NCI-H510A treated with DMSO at 0.1 percent for 48 hours (cell line): Measurements from ENCODE around the gene FBXL3.

Source experiments
- DNase-seq: peaks from one replicate; lab custom pipeline; 2025; lab: John Stamatoyannopoulos, UW

FBXL3 gene, protein sequence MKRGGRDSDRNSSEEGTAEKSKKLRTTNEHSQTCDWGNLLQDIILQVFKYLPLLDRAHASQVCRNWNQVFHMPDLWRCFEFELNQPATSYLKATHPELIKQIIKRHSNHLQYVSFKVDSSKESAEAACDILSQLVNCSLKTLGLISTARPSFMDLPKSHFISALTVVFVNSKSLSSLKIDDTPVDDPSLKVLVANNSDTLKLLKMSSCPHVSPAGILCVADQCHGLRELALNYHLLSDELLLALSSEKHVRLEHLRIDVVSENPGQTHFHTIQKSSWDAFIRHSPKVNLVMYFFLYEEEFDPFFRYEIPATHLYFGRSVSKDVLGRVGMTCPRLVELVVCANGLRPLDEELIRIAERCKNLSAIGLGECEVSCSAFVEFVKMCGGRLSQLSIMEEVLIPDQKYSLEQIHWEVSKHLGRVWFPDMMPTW

DNA sequence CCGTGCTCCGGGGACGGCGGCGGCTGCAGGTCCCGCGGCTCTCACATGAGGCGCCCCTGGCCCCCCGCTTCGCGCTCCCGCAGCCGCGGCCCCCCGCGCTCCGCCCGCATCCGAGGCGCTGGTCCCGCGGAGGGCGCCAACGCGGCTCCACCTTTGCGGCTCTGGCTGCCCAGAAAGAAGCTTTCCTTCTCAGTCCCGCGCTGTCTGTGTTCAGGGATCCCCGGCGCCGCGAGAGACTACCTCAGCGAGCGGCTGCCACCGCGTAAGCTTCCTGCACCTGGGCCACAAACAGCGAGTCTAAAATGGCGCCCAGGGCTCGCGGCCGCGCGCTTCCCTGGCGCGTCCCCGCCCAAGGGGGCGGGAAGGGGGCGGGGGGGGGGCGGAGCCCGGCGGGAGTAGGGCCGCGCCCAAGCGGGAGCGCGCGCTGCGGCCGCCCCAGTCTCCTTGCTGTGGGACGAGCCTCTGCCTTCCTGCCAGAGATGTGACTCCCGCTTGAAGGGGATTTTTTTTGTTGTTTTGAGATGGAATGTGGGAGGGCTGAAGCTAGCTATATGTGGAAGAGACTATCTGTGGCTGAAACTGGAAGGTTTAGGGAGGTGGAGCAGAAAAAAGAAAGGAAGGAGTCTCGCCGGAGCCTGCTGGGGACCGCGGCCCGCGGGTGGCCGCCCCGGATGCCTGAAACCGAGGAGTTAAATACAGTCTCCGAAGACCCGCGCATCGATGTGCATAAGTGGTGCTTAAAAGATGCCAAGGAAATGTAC, at the start of gene FBXL3:
TSS of gene FBXL3 (minus strand) at position 299 of the 761 bp plus-strand sequence. CDS start 5,299 bp downstream, outside the sequence.
- peak; percentile 45 for DNase-seq

DNA sequence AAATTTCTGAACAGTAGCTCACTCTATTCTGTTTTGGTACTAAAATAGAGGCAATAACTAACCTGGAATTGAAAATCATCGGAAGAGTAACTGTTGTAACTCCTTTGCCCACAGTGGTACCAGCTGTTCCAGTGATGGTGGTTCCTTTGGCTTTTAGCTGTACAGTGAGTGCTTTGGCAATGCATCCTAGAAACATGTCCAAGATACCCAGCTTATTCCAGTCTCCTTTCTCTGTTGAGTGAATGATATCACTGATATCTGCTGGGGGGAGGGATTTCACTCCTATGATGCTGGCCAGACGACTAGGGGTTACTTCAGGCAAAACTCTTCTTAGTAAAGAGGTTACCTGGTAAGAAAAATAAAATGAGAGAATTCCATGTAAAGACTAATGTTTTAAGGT, 40.6 kb upstream of the FBXL3 start:
- no peak for DNase-seq

DNA sequence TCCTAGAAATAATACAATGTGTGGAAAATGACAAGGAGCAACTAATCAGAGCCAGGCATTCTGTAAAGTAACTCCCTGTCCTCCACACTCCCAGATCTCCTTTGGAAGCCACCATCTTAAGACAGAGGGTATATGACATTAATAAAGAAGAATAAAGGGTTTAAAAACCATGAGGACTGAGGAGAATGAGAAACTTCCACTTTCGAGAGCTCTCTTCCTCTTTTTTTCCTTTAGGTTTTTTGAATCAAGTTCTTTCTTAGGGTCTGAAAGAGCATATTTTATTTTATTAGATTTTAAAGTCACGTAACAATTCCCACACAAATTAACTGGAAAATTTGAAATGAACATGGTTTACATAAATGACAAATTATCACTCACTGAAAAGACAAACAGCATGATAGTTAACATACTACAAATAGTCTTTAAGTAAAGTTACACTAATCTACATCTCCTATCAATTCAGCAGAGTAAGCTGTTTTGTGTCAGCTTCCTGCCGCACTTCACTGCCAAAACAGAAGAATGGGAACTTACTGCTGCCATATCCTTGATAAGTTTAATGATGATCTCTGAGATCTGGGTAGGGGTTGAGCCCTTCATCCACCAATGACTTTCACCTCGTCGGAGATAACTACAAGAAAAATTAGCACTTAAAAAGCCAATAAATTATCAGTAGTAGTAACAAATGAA, 38.6 kb upstream of the FBXL3 start:
- no peak for DNase-seq

DNA sequence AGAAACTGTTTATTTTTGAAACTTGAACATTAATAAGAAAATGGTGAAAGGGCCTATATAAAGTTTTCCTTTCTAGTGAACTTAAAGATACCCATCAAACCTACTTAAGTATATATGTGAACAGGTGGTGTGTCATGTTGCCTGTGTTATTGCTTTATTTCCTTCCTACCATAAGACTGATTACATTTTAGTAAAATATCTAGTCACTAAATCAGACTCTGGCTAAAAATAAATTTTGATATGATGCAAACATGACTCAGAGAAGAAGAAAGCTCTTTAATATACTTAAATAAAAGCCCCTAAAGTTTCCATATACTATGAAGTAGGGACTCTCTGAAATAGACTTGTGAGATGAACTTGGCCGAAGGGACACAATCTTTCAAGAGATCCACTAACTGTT, 35.1 kb upstream of the FBXL3 start:
- no peak for DNase-seq

DNA sequence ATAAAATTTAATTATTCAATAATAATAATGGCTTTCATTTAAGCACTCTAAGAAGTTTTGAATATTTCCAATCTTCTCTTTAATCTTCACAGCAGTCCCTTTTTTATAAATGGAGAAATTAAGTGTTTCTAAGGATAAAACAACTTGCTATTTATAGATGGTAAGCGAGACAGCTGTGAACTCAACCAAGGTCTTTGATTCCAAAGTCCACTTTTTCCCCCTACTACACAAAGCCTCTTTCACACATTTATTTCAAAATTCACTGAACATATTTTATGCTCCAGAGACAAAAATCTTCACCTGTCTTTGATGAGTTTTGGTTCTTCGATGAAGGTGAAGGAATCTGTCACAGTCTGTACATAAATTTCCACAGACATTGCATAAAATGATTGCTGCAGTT, 34.4 kb upstream of the FBXL3 start:
- DNase-seq: no peak

DNA sequence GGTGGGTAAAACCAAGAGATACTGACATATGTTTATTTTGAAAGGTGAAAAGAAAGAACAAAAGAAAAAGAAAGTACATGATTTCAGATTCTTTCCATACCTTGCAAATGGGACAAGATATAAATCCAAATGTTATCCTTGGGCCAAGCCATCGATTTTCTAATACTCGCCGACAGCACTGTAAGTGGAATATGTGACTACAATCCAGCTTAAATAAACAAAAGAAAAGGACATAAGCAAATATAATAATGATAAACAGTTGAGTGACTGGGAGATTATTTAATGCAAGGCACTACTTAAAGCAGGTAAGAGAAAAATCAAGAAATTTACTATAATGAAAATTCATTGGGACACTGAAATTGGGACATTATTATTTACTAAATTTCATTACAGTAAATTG, 29.9 kb upstream of the FBXL3 start:
- DNase-seq: no peak

DNA sequence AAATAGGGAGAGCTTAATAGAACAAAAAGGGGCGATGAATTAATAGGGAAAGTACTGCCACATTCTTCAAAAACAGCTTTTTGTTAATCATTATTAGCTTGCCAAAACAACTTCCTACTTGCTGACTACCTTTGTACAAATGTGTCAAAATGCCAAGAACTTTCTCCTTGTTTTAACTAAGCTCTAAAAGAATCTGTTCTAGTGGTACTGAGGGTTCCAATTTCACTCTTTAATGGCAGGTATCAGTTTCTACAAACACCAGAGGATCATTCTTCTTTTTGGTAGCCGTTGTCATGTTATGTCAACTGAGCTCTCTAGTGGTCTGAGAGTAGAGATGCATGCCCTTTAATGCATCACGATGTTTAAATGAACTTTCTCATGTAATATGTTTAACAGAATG, 29.4 kb upstream of the FBXL3 start:
- peak; percentile 52 for DNase-seq

DNA sequence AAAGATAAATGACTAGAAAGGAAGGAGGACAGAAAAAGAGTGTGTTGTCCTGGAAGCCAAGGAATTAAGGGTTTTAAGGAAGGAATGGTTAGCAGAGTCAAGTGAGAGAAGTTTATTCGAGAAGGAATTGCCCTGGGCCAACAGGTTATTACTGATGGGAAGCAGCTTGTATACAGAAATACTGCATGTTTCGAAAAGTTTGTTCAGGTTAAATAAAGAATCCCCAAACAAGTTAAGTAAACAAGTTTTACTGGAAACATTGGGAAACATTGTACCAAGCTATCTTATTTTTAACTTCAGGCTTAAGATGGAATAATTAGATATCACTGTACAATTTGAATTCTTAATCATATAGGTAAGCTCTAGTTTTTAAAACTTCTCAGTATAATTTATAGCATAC, 28.2 kb upstream of the FBXL3 start:
- DNase-seq: no peak

DNA sequence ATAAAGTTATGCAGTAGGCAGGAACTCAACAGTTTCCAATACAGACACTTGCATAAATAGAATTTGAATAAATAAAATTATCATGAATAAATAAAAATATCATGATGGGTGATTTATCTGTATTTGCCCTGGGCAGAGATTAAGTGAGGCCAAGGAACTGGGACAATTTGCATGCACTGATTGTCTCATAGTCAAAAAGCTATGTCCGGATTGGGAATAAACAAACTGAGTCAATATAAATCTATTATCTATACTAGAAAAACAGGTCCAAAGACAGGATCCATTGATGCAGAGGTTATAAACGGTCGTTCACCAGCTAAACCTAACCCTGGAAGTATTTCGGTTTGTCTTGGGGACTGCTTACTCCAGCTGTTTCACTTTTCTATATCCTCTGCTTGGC, 26.2 kb upstream of the FBXL3 start:
- DNase-seq: no peak

DNA sequence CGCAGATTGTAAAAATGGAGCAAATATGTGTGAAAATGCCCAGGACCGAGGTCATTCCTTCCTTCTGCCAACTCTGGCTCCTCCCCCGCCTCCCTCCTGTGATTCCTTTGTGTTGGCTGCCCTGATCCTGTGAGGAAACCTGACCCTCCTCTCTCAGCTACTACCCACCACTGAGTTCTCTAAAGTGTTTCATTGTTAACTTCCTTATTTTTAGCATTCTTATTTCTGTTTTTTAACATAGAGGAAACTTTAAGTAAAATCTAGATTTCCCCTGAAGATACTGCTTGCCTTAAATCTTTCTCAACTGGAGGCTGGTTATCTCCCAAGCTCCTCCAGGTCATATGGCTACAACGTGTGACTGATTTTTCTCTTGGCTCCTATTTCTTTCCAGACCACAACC, 21.7 kb upstream of the FBXL3 start:
- DNase-seq: no peak

DNA sequence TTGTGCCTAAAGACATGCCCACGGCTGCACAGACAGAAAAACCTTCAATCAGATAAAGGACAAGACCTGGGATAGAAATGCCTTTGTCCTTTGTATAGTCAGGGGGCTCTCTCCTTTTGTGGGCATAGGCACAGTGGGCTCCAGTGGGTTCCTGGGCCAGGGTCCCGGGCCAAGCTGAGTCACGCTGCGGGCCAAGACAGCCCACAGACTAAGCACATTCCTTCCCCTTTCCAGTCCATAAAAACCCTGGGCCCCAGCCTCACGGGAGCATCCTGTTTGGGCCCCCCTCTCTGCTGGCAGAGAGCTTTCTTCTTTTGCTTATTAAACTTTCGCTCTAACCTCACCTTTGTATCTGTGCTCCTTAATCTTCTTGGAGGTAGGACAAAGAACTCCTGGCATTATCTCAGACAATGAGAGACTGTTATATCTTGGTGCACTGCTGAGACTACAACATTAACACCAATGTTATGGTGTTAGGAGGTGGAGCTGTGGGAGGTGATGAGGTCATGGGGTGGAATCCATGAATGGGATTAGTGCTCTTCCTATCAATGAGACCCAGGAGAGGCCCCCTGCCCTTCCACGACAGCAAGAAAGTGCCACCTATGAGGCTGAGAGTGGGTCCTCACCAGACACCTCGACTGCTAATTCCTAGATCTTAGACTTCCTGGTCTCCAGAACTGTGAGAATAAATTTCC, 20.8 kb upstream of the FBXL3 start:
- no peak for DNase-seq

DNA sequence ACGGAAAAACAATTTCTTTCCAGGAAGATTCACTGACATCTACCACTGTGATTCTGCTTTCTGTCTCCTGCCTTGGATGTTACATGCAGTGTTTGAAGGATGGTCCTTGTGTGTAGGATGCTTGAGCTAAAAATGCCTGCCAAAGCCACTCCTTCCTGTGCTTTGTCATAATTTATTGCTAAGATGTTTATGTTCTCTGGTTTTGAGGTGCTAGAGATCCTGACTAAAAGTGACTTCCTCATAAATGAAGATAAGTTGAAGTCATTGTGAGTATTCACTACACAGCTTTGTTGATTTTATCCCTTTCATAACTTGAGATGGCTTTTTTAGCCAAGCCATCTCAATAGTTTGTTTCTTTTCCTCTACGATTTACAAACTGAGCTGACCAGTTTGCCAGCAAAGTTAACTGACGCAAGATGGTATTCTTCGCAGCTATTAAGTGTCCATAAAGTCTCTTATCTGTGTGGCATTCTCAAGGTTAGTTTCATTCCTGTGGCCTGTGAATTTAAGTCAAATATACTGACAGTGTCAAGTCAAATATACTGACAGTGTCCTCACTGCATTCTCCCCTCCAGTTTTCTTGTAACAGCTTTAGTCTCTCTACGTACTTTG, 15.7 kb upstream of the FBXL3 start:
- peak; percentile 28 for DNase-seq

DNA sequence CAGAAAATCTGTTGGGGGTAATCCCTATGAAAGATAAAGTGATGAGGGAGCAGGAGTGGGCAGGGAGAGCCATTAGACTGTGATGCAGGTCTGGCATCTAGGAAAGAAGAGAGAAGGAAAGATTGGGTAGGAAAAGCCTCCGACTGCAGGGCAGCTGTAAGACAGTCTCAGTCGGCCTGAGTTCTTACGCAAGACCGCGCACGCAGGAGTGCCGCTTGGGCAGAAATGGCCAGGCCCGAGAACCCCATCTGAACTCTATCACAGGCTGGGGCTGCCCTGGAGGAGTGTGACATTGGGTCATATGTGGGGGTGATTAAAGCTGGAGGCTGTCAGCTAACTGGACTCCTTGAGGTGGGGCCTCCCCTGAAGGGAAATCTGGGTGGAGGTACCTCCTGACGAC, 13.9 kb upstream of the FBXL3 start:
- no peak for DNase-seq

DNA sequence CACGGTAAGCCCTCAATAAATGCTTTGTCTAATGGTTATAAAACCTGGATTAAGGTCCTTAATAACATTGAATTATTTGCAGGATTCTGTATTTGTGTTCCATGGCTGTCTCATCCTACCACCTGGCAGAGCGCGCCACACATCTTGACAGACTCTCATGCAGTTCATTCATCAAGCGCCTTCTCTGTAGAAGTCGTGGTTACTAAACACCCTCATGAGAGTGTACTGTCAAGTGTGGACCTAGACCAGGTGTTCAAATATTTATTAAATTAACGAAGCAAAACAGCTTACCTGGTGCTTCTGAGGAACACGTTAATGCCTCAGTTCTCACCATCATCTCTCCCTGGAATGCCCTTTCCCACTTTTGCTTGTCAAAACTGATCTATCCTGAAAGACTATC, 13.1 kb upstream of the FBXL3 start:
- DNase-seq: peak; percentile 80

DNA sequence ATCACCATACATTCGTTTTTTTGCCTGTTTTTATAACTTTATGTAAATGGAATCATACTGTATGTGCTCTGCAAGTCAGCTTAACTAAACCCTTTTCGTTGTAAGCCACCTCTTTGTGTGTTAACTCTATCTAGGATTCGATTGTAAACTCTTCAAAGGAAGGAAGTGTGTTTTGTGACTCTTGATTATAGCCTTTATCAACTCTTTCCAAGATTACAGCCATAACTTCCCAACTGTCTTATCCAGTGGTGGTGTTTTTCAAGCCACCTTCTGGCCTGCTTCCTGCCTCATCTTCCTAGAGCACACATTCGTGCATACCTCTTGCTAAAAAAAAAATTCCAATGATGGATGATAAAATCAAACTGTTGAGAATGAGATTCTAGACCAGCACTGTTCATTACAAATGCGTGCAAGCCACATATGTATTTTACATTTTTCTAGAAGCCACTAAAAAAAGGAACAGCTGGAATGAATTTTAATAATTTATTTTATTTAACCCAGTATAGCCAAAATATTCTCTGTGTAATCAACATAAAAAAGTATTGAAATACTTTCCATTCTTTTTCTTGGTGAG, 12.0 kb upstream of the FBXL3 start:
- DNase-seq: no peak

DNA sequence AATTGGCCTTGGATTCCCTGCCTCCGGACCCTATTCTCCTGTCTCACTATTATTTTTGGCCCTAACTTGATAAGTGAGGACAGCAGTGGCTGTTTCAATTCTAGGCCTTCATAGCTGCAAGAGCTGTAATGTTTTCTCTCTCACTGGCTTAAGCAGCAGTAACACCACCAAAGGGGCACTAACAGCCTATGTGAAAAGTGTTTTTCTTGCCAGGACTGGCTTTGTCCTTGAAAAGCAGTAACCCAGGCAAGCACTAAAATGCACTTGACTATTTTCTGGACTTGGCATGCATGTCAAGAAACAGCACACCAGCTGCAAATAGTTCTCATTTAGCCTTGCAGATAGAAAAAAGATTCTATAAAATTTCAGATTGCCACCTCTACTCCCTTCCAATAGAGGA, 9.3 kb upstream of the FBXL3 start:
- no peak for DNase-seq

DNA sequence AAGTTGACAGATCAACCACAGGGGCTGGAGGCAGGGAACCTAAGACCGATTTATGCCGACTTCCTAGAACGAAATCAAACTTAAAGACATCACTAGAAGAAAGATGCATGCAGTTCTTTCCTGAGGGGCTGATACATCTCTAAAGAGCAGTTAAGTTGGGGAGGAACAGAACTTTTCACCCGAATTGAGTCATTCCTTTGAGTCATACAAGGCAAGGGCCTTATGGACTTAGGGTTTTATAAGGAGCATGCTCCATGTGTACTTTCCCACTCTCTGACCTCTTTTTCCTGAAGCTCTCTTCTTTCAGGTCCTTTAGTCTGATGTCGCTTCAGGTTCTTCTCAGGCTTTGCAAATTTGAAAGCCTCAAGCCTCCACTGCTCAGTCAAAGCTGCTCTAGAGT, 7.9 kb upstream of the FBXL3 start:
- DNase-seq: no peak

DNA sequence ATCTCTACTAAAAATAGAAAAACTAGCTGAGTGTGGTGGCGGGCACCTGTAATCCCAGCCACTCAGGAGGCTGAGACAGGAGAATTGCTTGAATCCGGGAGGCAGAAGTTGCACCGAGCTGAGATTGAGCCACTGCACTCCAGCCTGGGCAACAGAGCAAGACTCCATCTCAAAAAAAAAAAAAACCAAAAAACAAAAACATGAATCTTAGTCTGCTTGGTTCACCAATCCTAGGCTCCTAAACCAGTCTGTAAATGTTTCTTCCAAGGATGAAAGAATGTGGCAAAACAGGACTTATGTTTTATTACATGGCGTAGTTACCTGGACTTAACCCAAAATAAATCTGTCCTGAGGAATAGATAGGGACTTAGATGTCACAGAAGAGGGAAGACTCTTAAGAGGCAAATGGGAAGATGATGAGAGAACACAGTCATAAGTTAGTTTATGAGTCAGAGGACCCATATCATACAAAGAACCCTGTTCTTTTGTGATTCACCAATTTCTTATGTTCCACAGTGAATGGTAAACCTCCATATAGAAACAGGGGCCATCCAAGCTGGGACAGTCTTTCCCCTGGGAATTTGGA, 6.9 kb upstream of the FBXL3 start:
- DNase-seq: no peak

DNA sequence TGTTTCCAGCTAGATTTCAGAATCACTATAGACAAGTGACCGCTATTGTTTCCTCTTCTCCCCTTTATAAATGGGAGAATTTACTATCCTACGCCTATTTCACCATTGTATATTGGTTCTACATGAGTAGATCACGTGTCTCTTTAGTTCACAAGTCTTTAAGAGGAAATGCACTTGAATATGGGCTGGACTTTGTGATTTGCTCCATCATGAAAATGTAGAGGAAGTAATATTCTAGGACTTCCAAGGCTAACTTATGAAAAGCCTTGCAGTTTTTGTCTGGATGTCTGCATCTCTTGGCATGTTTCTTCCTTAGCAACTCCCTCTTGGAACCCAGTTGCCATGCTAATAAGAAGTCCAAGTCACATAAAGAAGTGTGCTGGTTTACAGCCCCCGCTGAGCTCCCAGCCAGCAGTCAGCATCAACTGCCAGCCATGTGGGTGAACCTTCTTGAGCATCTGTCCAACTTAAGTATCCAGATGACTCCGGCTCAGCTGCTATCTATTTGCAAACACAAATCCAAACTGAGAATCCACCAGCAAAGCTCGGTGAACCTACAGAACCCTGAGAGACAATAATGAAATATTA, 4.8 kb upstream of the FBXL3 start:
- DNase-seq: no peak

DNA sequence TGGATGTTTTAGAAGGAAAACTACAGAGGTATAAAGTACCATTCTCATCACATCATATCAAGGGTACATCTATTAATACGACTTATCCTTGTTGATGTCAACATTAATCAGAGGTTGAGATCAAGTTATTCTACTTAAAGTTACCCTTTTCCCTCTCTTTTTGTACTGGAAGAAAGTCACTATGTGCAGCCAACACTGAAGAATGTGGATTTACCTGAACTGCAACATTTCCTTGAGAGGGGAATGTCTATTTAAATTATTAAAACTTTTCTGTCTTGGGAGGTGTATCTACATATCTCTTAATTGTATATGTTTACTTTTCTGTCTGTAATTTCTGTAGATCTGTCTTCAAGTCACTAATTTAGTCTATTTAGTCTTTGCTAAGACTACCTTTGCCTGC, 2.5 kb upstream of the FBXL3 start:
- DNase-seq: no peak

DNA sequence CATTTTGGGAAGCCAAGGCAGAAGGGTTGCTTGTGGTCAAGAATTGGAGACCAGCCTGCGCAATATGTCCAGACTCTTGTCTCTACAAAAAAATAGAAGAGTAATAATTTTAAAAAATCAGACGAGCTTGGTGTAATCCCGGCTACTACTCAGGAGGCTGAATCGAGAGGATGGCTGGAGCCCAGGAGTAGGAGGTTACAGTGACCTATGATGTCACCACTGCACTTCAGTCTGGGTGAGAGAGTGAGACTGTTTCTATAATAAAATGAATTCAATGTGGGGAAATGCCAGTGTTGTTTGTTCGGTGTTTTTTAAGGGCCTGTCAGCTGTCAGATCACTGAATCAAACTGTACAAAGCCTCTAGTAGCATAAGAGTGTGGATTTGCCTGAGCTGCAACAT, 1.2 kb upstream of the FBXL3 start:
- DNase-seq: peak; percentile 75
